GM21717 (cell line): ENCODE results near the gene LYZL4.

ENCODE experiments used
- ATAC-seq: cut with Tn5 transposase; IDR thresholded peaks from one replicate; pipeline ENCODE4 v1.9.1; 2021; ENCODE audit warnings: mild to moderate bottlenecking, moderate library complexity; ENCODE audit not compliant: unreplicated experiment

Gene LYZL4

DNA sequence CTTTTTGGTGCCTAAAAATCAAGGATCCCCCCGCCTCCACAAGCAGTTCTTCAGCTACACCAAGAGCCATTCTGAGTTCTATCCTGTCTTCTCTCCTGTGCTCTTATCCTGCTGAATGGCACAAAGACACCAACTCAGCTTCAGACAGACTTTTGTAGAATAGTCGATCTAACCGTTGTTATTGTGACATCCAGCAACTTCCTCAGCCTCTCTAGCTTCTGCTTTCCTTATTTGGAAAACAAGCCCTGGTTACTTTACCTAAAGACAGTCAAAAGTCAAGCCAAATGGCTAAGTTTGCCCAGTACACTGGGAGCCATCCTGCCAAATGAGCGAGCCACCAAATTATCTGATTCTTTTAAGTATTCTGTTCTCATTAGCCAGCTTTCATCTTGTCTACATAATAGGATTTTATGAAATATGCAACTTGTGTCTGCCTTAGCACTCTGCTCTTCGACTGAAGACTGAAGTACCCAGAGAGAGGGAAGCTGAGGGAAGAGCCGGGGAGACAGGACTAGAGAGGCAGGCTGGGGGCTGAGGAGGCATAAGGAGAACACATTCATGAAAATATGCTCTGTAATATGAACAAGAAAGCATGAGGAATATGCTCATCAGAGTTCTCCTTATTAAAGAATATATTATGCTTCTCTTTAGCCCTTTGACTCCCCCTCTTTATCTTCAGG, 35.1 kb downstream of the LYZL4 start:
- no peak for ATAC-seq

- ATAC-seq: no peak
Observed at GRCh38 chr3:42371776-42372175, 38.6 kb downstream of the LYZL4 start.

GRCh38 chr3:42369832-42370231, 40.6 kb downstream of the LYZL4 start:
- ATAC-seq: no peak

DNA sequence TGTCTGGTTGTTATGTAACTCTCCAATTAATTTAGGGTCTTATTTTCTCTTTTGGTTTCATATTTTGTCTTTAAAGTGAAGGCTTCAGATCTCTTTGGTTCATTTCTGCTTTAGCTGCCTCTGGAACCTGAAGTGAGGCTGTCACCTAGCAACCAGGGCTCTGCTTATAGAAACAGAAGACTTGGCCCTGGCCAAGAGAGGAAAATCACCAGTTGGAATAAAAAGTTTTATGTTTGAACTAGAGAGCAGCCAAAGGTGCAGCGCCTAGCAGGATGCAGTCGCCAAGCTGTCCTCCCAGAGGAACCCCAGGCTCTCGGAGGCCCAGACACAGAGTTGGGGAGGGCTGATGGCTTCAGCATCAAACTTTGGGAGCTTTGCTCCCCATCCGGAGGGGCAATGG, 41.1 kb downstream of the LYZL4 start:
- ATAC-seq: no peak

DNA sequence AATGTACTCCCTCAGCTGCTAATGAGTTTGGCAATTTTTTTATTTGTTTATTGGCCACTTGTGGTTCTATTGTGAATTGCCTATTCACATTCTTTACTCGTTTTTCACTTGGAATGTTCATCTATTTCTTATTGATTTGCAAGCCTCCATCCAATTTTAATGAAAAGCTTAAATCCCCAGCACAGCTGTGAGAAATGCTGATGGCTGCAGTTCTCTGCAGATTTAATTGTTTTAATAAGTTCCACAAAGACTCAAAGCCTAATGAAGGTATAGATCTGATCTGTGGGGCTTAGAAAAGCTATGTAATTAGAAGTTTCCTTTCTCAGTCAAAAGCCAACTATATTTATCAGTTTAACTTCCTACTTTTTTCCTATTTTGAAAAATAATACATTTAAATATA, 41.5 kb downstream of the LYZL4 start:
- ATAC-seq: no peak

GRCh38 chr3:42367903-42368302, 42.5 kb downstream of the LYZL4 start:
- ATAC-seq: no peak

GRCh38 chr3:42366550-42366949, 43.9 kb downstream of the LYZL4 start:
- no peak for ATAC-seq

DNA sequence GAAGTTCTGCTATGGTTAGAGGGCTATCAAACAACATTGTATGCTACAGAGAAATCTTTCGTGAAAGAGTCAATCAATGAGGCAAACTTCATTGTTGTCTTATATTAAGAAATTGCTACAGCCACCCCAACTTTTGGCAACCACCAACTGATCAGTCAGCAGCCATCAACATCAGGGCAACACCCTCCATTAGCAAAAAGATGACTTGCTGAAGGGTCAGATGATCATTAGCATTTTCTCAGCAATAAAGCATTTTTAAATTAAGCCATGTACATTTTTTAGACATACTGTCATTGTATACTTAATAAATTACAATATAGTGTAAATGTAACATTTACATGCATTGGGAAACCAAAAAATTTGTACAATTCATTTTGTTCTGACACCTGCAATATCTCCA, 53.1 kb downstream of the LYZL4 start:
- no peak for ATAC-seq

DNA sequence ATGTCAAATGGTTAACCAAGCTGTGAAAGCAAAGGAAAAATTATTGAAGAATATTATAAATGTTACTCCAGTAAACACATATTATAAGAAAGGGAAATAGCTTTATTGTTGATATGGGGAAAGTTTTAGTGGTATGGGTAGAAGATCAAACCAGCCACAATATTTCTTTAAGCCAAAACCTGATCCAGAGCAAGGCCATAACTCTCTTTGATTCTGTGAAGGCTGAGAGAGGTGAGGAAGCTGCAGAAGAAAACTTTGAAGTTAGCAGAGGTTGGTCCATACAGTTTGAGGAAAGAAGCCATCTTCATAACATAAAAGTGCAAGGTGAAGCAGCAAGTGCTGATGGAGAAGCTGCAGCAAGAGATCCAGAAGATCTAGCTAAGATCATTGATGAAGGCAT, 54.8 kb downstream of the LYZL4 start:
- ATAC-seq: no peak

DNA sequence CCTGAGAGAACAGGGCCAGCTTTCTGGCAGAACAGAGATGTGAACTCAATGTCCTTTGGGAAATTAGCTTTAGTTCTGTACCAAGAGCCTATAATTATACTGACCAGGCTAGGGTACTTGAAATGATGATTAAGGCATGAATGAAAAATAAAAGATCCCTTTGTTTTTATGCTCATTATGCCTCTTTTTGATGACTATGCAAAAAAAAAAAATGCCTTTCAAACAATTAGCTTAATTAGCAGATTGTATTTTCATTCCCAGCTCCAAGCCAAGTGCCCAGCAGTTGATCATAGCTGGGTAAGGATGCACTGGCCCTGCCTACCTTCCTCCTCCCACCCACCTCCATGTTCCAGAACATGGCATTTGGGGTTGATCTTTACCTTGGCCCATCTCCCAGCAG, 56.8 kb downstream of the LYZL4 start:
- ATAC-seq: no peak

DNA sequence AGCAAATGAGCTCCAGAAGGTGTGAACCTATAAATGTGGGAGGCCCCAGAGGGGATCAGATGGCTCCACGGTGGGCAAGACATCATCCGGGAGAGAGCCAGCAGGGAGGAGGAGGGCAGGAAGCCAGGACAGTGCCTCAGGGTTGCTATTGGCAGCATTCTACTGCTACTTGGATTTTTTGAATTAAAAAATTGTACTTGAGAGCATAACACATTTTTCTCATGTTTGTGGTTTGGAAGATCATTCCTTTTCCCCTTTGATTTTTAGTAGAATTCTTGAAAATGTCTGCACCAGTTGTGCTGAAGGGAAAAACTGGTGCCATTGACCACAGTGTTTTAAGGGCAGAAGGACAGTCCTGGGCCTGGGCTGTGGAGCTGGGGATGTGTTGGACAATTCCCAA, 59.2 kb downstream of the LYZL4 start:
- ATAC-seq: no peak

DNA sequence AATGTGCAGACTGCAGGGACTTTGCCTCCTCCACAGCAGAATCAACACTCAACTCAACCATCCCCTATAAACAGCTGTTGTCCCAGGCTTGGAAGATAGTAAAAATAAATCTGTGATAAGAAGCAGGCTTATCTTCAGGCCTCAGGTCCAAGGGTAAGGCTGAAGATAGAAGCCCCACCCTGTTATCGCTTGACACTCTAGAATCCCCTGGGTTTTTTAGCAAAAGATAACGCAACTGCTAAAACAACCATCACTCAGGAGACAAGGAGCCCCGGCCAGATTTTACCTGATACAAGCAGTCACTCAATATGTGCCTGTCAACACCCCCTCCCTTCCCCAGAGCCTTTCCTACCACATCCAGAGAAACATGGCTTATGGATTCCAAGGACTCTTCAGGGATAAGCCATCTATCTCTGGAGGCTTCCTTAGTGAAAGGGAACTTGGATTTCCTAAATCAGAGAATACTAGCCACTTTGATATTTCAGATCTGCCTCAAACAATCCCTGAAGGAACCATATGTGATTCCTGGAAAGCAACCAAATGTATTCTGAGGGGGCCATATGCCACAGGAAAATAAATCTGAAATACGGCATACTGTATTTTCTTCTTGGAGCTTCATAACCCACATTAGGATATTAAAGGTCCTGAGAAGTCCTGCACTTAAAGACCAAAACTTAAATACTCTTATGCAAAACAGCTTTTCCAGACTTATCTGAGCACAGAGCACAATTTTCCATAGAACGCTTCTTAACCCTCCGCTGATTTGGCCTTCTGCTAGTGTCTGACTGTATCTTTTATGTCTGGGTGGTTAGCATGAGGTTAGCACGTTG, 60.4 kb downstream of the LYZL4 start:
- ATAC-seq: no peak

- no peak for ATAC-seq
Observed at GRCh38 chr3:42347928-42348327, 62.5 kb downstream of the LYZL4 start.
